Measurements from ENCODE around the gene PBX4. TPM values are rescaled to one million over a fixed set of nuclear protein-coding genes. Genes with fewer than 3 reads are reported as not detected.

Gene PBX4
- total and polyA plus RNA-seq, 2 donors (not counting 3 experiments of a cell fraction or from before 2014, with no cell fraction given), result not detected

DNA sequence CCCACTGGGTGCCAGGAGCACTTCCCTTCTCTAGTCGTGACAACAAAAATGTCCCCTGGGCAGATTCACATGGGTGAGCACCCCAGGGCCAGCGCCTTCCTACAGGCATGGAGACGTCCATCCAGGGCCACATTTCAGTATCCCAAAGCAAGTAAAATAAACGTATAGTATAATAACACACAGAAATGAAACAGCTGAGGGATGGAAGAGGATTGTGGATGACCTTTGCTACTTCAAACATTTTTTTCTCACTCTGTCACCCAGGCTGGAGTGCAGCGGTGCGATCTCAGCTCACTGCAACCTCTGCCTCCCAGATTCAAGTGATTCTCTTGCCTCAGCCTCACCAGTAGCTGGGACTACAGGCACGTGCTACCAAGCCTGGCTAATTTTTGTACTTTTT lies 52.2 kb downstream of the PBX4 start:
- dilution Hi-C loops (cut with MboI; ENCODE audit: extremely low pct_ligation_motif_present, low sequenced_read_pairs), result no loop called here
- Histone ChIP-seq H3K27me3 (ENCODE audit: control insufficient read depth in 2 of 2, insufficient read depth in 2 of 2, low read length in 2 of 2) (no peaks in the 10 kb centered on the region), H3K4me1 (ENCODE audit: control insufficient read depth, extremely low read depth, insufficient read depth, low read length) (no peaks in the 10 kb centered on the region), H3K9me1 (replicated peaks; ENCODE audit: control insufficient read depth, extremely low read depth, insufficient read depth, low read length) (no peaks in the 10 kb centered on the region), H3K27ac (ENCODE audit: insufficient read depth, low read depth, low read length) (no peak overlapping the region), H3K4me3 (replicated peaks in 1 of 3; ENCODE audit: insufficient read depth in 1 of 3, low read depth in 1 of 3, low read length in 3 of 3) (no peak overlapping the region), H3K9me3 (replicated peaks; ENCODE audit: control insufficient read depth, insufficient read depth, low read length) (no peaks in the 10 kb centered on the region), H2AFZ (ENCODE audit: low read depth, low read length) (no peak overlapping the region), H3K9ac (replicated peaks; ENCODE audit: extremely low read depth, insufficient read depth, low read length) (no peak overlapping the region), H3K4me2 (ENCODE audit: insufficient read depth, low read length) (no peak overlapping the region), H3K36me3 (ENCODE audit: control insufficient read depth in 2 of 2, extremely low read depth in 1 of 2, insufficient read depth in 2 of 2, low read length in 2 of 2) (no peaks in the 10 kb centered on the region), H4K20me1 (replicated peaks; ENCODE audit: control insufficient read depth, extremely low read depth, insufficient read depth, low read length) (no peaks in the 10 kb centered on the region), H3K79me2 (ENCODE audit: control insufficient read depth, insufficient read depth, low read length) (no peaks in the 10 kb centered on the region)
- DNase-seq (ENCODE audit: low read depth, low spot score) (no peak), FAIRE-seq (no peak)
- ChIA-PET POLR2A (no interaction called here), CTCF (interaction anchor here (1.0 kb wide), 1 partner anchor 13 kb away, joined by 3 read pairs; no protein-coding TSS in a partner anchor)
- BruUV-seq (replicated peaks), result no TSS peak
- intact Hi-C loops (cut with micrococcal nuclease), result no loop called here
- TF ChIP-seq GATA2 (IDR thresholded peaks at IDR 0.05; ENCODE audit: insufficient read depth, insufficient read length, low read depth, low read length), result no peak
- TF ChIP-seq, protein P1, sequence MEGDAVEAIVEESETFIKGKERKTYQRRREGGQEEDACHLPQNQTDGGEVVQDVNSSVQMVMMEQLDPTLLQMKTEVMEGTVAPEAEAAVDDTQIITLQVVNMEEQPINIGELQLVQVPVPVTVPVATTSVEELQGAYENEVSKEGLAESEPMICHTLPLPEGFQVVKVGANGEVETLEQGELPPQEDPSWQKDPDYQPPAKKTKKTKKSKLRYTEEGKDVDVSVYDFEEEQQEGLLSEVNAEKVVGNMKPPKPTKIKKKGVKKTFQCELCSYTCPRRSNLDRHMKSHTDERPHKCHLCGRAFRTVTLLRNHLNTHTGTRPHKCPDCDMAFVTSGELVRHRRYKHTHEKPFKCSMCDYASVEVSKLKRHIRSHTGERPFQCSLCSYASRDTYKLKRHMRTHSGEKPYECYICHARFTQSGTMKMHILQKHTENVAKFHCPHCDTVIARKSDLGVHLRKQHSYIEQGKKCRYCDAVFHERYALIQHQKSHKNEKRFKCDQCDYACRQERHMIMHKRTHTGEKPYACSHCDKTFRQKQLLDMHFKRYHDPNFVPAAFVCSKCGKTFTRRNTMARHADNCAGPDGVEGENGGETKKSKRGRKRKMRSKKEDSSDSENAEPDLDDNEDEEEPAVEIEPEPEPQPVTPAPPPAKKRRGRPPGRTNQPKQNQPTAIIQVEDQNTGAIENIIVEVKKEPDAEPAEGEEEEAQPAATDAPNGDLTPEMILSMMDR (IDR thresholded peaks at IDR 0.05; ENCODE audit: extremely low read depth in 1 of 2, insufficient read depth in 1 of 2, low read depth in 1 of 2, low read length in 2 of 2), result no peak
- TF ChIP-seq MYC (IDR thresholded peaks at IDR 0.05; ENCODE audit: low read depth, low read length), result no peak
- TF ChIP-seq, protein P2, sequence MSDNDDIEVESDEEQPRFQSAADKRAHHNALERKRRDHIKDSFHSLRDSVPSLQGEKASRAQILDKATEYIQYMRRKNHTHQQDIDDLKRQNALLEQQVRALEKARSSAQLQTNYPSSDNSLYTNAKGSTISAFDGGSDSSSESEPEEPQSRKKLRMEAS (IDR thresholded peaks at IDR 0.05; ENCODE audit: insufficient read depth, insufficient read length), result no peak
- TF ChIP-seq JUN (IDR thresholded peaks at IDR 0.05; ENCODE audit: borderline replicate concordance, insufficient read depth, insufficient read length, low read depth), result no peak
- TF ChIP-seq FOS (IDR thresholded peaks at IDR 0.05; ENCODE audit: borderline replicate concordance, insufficient read depth, low read length), result no peak
- no peak for TF ChIP-seq EZH2 (IDR thresholded peaks at IDR 0.05; ENCODE audit: borderline replicate concordance, low read depth, low read length, severe bottlenecking)
- TF ChIP-seq POLR2A (IDR thresholded peaks at IDR 0.05; ENCODE audit: low read depth, low read length), result no peak
- TF ChIP-seq POLR2AphosphoS5 (IDR thresholded peaks at IDR 0.05; ENCODE audit: insufficient read depth, low read depth, low read length), result no peak
